ENCODE results near the gene BAZ1B.
"Not testable (repeated sequence)": the region's sequence is repeated elsewhere in the genome, so short reads cannot be mapped to it uniquely, and the experiment has no call there.

The BAZ1B gene

GRCh38 chr7:73538510-73538909, 16.4 kb upstream of the BAZ1B start:
- DNase-seq (ENCODE audit: low read depth): not testable (repeated sequence)

GRCh38 chr7:73537051-73537450, 15.0 kb upstream of the BAZ1B start:
- no peak for DNase-seq (ENCODE audit: low read depth)

GRCh38 chr7:73536479-73536878, 14.4 kb upstream of the BAZ1B start:
- DNase-seq (ENCODE audit: low read depth): no peak

- not testable (repeated sequence) for DNase-seq (ENCODE audit: low read depth)
Observed at GRCh38 chr7:73535918-73536317, 13.8 kb upstream of the BAZ1B start.

- DNase-seq (ENCODE audit: low read depth): no peak
Observed at GRCh38 chr7:73533742-73534141, 11.6 kb upstream of the BAZ1B start.

GRCh38 chr7:73532224-73532623, 10.1 kb upstream of the BAZ1B start:
- no peak for DNase-seq (ENCODE audit: low read depth)

GRCh38 chr7:73530800-73531199, 8.7 kb upstream of the BAZ1B start:
- no peak for DNase-seq (ENCODE audit: low read depth)

- no peak for DNase-seq (ENCODE audit: low read depth)
Observed at GRCh38 chr7:73526896-73527821, 5.1 kb upstream of the BAZ1B start.

- not testable (repeated sequence) for DNase-seq (ENCODE audit: low read depth)
Observed at GRCh38 chr7:73526158-73526494, 4.0 kb upstream of the BAZ1B start.

- DNase-seq (ENCODE audit: low read depth): peak; percentile 31
Observed at GRCh38 chr7:73521636-73522104, 423 bp downstream of the BAZ1B start.

GRCh38 chr7:73520673-73521635, 1.1 kb downstream of the BAZ1B start:
- no peak for DNase-seq (ENCODE audit: low read depth)

- DNase-seq (ENCODE audit: low read depth): no peak
Observed at GRCh38 chr7:73519867-73520672, 2.0 kb downstream of the BAZ1B start.

- no peak for DNase-seq (ENCODE audit: low read depth)
Observed at GRCh38 chr7:73518470-73518869, 3.6 kb downstream of the BAZ1B start.

- no peak for DNase-seq (ENCODE audit: low read depth)
Observed at GRCh38 chr7:73517241-73517995, 4.7 kb downstream of the BAZ1B start.

- DNase-seq (ENCODE audit: low read depth): no peak
Observed at GRCh38 chr7:73515178-73515577, 6.9 kb downstream of the BAZ1B start.

- no peak for DNase-seq (ENCODE audit: low read depth)
Observed at GRCh38 chr7:73512018-73512780, 9.9 kb downstream of the BAZ1B start.

GRCh38 chr7:73509463-73509862, 12.6 kb downstream of the BAZ1B start:
- DNase-seq (ENCODE audit: low read depth): no peak

- DNase-seq (ENCODE audit: low read depth): no peak
Observed at GRCh38 chr7:73507556-73507955, 14.5 kb downstream of the BAZ1B start.

GRCh38 chr7:73504920-73505319, 17.2 kb downstream of the BAZ1B start:
- no peak for DNase-seq (ENCODE audit: low read depth)

- DNase-seq (ENCODE audit: low read depth): no peak
Observed at GRCh38 chr7:73504017-73504416, 18.1 kb downstream of the BAZ1B start.

Measured in activated gamma-delta T cell treated with anti-CD3 and anti-CD28 coated beads, Interleukin-2, amount 50 U/mL, for 16 hours (primary cell).